Neural cell (in vitro differentiated cells): Measurements from ENCODE around the gene ROR1.

Experiments used
- CTCF ChIP-seq: fragments of 450-650 bp; IDR thresholded peaks from 2 replicates; pipeline ENCODE4 v1.5.1; 2014; ENCODE audit warnings: antibody characterized with exemption, mild to moderate bottlenecking, moderate library complexity; ENCODE audit not compliant: poor library complexity, severe bottlenecking
- EP300 ChIP-seq: fragments of 450-650 bp; conservative IDR thresholded peaks from 2 replicates; pipeline ENCODE4 v1.6.1; 2014; ENCODE audit warnings: antibody characterized with exemption, mild to moderate bottlenecking, moderate library complexity; ENCODE audit not compliant: poor library complexity, severe bottlenecking
- EZH2 ChIP-seq: fragments of 200-600, 300-800 bp; shearing (Covaris generic), sonication (generic); IDR thresholded peaks from 2 replicates; pipeline ENCODE4 v1.6.1; 2014; ENCODE audit warnings: antibody characterized with exemption, low read length, borderline replicate concordance, mild to moderate bottlenecking; ENCODE audit not compliant: insufficient read depth, poor library complexity, severe bottlenecking
- MXI1 ChIP-seq: fragments of 450-650 bp; conservative IDR thresholded peaks from 2 replicates; pipeline ENCODE4 v1.6.1; 2014; ENCODE audit warnings: antibody characterized with exemption, mild to moderate bottlenecking; ENCODE audit not compliant: poor library complexity, severe bottlenecking
- POLR2AphosphoS5 ChIP-seq: IDR thresholded peaks from 2 replicates; pipeline ENCODE4 v1.6.1; 2012
- RAD21 ChIP-seq: fragments of 450-650 bp; conservative IDR thresholded peaks from 2 replicates; pipeline ENCODE4 v1.6.1; 2014; ENCODE audit warnings: antibody characterized with exemption, mild to moderate bottlenecking, moderate library complexity
- REST ChIP-seq: IDR thresholded peaks from 2 replicates; pipeline ENCODE4 v1.6.1; 2012; ENCODE audit warnings: borderline replicate concordance
- TAF1 ChIP-seq: IDR thresholded peaks from 2 replicates; pipeline ENCODE4 v1.6.1; 2012; ENCODE audit warnings: low read depth

DNA sequence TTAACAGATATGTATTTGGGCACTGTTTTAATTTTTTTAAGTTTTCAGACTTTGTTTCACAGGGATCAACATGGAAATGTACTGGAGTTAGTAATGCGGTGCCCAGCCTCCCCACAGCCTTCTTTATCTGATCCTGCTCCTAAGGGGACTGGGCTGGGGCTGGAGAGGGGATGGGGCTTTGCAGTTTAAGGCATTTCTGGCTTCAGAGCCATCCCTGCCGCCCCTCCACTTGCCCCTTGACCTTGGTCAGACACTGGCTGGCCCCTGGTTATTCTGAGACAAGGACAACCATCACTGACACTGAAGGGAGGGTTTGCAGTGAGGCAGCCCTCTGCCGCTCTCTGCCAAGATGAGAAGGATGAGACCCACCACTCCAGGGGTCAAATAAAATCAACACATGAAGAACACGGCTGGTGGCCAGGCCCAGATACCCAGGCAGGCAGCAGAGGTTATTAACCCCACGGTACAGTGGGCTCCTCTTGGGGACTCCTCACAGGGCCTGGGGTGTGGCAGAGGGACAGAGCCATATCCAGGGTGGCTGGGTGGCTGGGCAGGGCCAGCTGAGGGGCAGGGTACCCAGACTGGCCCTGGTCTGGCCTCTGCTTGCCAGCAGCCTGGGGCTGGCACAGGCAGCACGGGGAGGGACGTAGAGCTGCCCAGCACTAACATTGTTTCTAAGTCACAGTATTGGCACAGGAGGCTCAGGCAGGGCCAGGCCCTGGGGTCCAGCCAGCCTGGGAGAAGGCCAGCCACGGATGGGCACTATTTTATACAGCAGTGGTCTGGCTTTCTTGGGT lies 422.5 kb downstream of the ROR1 start:
- TF ChIP-seq POLR2AphosphoS5 (no peak), CTCF (no peak), EP300 (no peak), EZH2 (no peak), TAF1 (no peak), REST (no peak), MXI1 (no peak), RAD21 (no peak)
